Liver (tissue), 3 donors: ENCODE data around the gene PC.

Source experiments
- GABPA ChIP-seq, 2 donors: IDR thresholded peaks in 1 of 2; conservative IDR thresholded peaks in 1 of 2; 2 replicates each; pipeline ENCODE4 v1.6.1; 2016; ENCODE audit warnings: antibody characterized with exemption in 2 of 2, mild to moderate bottlenecking in 1 of 2, moderate library complexity in 1 of 2
- HNF4G ChIP-seq: IDR thresholded peaks from 2 replicates; pipeline ENCODE4 v1.6.1; 2016; ENCODE audit warnings: antibody characterized with exemption
- JUND ChIP-seq, 2 donors: IDR thresholded peaks; 2 replicates each; pipeline ENCODE4 v1.6.1; 2016; ENCODE audit warnings: antibody characterized with exemption in 2 of 2
- RAD21 ChIP-seq, 2 donors: IDR thresholded peaks; 2 replicates each; pipeline ENCODE4 v1.6.1; 2016; ENCODE audit warnings: antibody characterized with exemption in 2 of 2, mild to moderate bottlenecking in 2 of 2
- REST ChIP-seq: IDR thresholded peaks from 2 replicates; pipeline ENCODE4 v1.6.1; 2016; ENCODE audit warnings: antibody characterized with exemption, mild to moderate bottlenecking
- RXRA ChIP-seq, 2 donors: IDR thresholded peaks; 2 replicates each; pipeline ENCODE4 v1.6.1; 2017 to 2018; ENCODE audit warnings: antibody characterized with exemption in 2 of 2, mild to moderate bottlenecking in 1 of 2
- TF ChIP-seq, protein P1 (sequence below): fragments of 150-350 bp; IDR thresholded peaks from 2 replicates; pipeline ENCODE4 v1.5.1; 2017; ENCODE audit warnings: improper control_type of control experiment, low read depth, low read length; ENCODE audit not compliant: missing input control
- TF ChIP-seq, protein P2 (sequence below): IDR thresholded peaks from 2 replicates; pipeline ENCODE4 v1.6.1; 2016; ENCODE audit warnings: antibody characterized with exemption
- TF ChIP-seq, protein P3 (sequence below): IDR thresholded peaks from 2 replicates; pipeline ENCODE4 v1.6.1; 2016; ENCODE audit warnings: antibody characterized with exemption
- donor health status: healthy.
- donor health status: healthy.

- TF ChIP-seq, protein P1, sequence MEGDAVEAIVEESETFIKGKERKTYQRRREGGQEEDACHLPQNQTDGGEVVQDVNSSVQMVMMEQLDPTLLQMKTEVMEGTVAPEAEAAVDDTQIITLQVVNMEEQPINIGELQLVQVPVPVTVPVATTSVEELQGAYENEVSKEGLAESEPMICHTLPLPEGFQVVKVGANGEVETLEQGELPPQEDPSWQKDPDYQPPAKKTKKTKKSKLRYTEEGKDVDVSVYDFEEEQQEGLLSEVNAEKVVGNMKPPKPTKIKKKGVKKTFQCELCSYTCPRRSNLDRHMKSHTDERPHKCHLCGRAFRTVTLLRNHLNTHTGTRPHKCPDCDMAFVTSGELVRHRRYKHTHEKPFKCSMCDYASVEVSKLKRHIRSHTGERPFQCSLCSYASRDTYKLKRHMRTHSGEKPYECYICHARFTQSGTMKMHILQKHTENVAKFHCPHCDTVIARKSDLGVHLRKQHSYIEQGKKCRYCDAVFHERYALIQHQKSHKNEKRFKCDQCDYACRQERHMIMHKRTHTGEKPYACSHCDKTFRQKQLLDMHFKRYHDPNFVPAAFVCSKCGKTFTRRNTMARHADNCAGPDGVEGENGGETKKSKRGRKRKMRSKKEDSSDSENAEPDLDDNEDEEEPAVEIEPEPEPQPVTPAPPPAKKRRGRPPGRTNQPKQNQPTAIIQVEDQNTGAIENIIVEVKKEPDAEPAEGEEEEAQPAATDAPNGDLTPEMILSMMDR, result no peak
- TF ChIP-seq, protein P2, sequence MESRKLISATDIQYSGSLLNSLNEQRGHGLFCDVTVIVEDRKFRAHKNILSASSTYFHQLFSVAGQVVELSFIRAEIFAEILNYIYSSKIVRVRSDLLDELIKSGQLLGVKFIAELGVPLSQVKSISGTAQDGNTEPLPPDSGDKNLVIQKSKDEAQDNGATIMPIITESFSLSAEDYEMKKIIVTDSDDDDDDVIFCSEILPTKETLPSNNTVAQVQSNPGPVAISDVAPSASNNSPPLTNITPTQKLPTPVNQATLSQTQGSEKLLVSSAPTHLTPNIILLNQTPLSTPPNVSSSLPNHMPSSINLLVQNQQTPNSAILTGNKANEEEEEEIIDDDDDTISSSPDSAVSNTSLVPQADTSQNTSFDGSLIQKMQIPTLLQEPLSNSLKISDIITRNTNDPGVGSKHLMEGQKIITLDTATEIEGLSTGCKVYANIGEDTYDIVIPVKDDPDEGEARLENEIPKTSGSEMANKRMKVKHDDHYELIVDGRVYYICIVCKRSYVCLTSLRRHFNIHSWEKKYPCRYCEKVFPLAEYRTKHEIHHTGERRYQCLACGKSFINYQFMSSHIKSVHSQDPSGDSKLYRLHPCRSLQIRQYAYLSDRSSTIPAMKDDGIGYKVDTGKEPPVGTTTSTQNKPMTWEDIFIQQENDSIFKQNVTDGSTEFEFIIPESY, result no peak
- TF ChIP-seq GABPA (IDR thresholded peaks at IDR 0.05 in 1 of 2, conservative IDR thresholded peaks at IDR 0.05 in 1 of 2) (no peak), RAD21 (IDR thresholded peaks at IDR 0.05) (no peak), HNF4G (no peak), JUND (IDR thresholded peaks at IDR 0.05) (no peak), REST (no peak), RXRA (IDR thresholded peaks at IDR 0.05) (no peak)
- TF ChIP-seq, protein P3, sequence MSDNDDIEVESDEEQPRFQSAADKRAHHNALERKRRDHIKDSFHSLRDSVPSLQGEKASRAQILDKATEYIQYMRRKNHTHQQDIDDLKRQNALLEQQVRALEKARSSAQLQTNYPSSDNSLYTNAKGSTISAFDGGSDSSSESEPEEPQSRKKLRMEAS, result no peak
Measured at GRCh38 chr11:66851239-66851596, 107.0 kb downstream of the PC start.
